Measurements from ENCODE around the gene PEX14. TPM values are rescaled to one million over a fixed set of nuclear protein-coding genes. Genes with fewer than 3 reads are reported as not detected.

The PEX14 gene
- total RNA-seq, 2 donors from 2014 or later = 19.5 to 29.3 TPM

- H3K9me3 ChIP-seq = no peaks in the 10 kb centered on the region
- H3K36me3 ChIP-seq = no peaks in the 10 kb centered on the region
- H3K27me3 ChIP-seq = no peaks in the 10 kb centered on the region
- H3K27ac ChIP-seq = no peak overlapping the region
- no peak overlapping the region for H3K4me3 ChIP-seq
- intact Hi-C loops (cut with DNase I) = no loop called here
- TF ChIP-seq, protein P1, sequence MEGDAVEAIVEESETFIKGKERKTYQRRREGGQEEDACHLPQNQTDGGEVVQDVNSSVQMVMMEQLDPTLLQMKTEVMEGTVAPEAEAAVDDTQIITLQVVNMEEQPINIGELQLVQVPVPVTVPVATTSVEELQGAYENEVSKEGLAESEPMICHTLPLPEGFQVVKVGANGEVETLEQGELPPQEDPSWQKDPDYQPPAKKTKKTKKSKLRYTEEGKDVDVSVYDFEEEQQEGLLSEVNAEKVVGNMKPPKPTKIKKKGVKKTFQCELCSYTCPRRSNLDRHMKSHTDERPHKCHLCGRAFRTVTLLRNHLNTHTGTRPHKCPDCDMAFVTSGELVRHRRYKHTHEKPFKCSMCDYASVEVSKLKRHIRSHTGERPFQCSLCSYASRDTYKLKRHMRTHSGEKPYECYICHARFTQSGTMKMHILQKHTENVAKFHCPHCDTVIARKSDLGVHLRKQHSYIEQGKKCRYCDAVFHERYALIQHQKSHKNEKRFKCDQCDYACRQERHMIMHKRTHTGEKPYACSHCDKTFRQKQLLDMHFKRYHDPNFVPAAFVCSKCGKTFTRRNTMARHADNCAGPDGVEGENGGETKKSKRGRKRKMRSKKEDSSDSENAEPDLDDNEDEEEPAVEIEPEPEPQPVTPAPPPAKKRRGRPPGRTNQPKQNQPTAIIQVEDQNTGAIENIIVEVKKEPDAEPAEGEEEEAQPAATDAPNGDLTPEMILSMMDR (IDR thresholded peaks at IDR 0.05) = no peak
- H3K9ac ChIP-seq (ENCODE audit: low read depth in 2 of 2, low read length in 2 of 2) = no peak overlapping the region
- no peaks in the 10 kb centered on the region for H3K4me1 ChIP-seq
- DNase-seq = no peak
Observed at GRCh38 chr1:10561955-10562354, 87.2 kb downstream of the PEX14 start.

DNA sequence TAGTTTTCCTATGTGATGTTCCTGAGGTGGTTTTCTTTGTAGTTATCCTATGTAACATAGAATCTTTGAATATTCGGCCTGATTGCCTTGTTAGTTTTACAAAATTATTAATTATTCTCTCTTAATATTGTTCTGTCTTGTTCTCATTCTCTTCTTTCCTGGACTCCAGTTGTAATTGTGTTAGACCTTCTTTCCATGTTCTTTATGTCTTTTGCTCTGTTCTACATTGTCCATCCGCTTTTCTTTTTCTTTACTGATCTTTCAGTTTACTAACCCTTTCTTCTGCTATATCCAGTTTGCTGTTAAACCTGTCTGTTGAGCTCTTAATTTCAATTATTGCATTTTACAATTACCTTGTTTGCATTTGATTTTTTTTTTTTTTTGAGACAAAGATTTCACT, 89.3 kb downstream of the PEX14 start:
- H3K4me3 ChIP-seq = no peak overlapping the region
- no peaks in the 10 kb centered on the region for H3K4me1 ChIP-seq
- DNase-seq = no peak
- no peaks in the 10 kb centered on the region for H3K9me3 ChIP-seq
- no peak overlapping the region for H3K27ac ChIP-seq
- TF ChIP-seq, protein P1 (IDR thresholded peaks at IDR 0.05) = no peak
- intact Hi-C loops (cut with DNase I) = no loop called here
- H3K27me3 ChIP-seq = no peaks in the 10 kb centered on the region
- no peaks in the 10 kb centered on the region for H3K36me3 ChIP-seq
- no peak overlapping the region for H3K9ac ChIP-seq (ENCODE audit: low read depth in 2 of 2, low read length in 2 of 2)

DNA sequence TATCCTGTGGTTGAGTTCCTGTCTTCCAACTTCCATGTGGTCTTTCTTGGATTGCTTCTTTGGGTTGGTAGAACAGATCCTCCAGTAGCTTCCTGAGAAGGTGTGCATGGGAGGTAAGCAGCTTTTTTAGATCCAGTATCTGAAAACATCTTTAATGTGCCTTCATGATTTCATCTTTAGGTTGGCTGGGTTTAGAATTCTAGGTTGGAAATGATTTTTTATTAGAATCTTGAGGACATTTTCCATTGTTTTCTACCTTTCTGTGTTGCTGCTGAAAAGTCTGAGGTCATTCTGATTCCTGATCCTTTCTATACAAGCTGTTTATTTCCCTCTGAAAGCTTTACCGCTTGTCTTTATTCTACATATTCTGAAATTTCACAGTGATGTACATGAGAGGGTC, 94.8 kb downstream of the PEX14 start:
- TF ChIP-seq, protein P1 (IDR thresholded peaks at IDR 0.05) = no peak
- Histone ChIP-seq H3K27me3 (no peaks in the 10 kb centered on the region), H3K9ac (ENCODE audit: low read depth in 2 of 2, low read length in 2 of 2) (no peak overlapping the region), H3K36me3 (no peaks in the 10 kb centered on the region), H3K4me1 (no peaks in the 10 kb centered on the region), H3K27ac (no peak overlapping the region), H3K9me3 (no peaks in the 10 kb centered on the region), H3K4me3 (no peak overlapping the region)
- DNase-seq = no peak
- intact Hi-C loops (cut with DNase I) = no loop called here

DNA sequence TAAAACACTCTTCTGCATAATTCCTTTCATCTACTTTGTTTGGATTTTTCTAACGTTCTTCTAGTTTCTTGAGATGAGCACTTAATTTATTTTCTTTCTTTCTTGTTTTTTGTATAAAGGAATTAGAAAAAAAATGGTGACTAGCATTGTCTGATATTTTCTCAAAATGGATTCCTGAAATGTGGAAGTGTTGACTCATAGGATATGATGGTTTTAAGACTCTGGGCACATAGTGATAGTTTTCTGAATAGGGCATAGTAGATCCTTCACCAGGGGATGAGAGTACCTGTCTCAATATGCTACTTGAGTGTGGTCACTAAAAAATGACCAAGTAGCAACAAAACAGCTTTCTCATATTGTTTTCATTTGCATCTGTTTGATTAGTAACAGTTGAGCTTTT, 100.9 kb downstream of the PEX14 start:
- no peaks in the 10 kb centered on the region for H3K4me1 ChIP-seq
- no peaks in the 10 kb centered on the region for H3K36me3 ChIP-seq
- no peak overlapping the region for H3K27ac ChIP-seq
- H3K4me3 ChIP-seq = no peak overlapping the region
- H3K9ac ChIP-seq (ENCODE audit: low read depth in 2 of 2, low read length in 2 of 2) = no peak overlapping the region
- no peaks in the 10 kb centered on the region for H3K9me3 ChIP-seq
- intact Hi-C loops (cut with DNase I) = no loop called here
- TF ChIP-seq, protein P1 (IDR thresholded peaks at IDR 0.05) = no peak
- H3K27me3 ChIP-seq = no peaks in the 10 kb centered on the region
- no peak for DNase-seq

DNA sequence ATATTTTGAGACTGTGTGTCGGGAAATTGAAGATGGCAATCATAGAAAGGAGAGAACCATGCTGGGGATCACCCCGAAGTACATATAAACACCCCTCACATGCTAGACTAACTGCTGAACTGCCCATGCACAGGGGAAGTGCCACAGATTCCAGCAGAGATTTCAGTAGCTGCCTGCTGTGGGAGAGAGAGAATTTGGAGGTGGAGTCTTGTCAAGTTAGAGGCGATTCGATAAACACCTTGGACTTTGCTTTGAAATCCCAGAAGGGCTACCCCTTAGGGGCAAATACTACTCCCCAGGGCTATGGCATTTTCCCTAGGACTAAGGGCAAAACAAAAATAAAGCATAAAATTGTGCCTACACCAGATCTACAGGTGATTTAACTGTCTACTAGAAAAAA, 103.3 kb downstream of the PEX14 start:
- Histone ChIP-seq H3K27ac (no peak overlapping the region), H3K9ac (ENCODE audit: low read depth in 2 of 2, low read length in 2 of 2) (no peak overlapping the region), H3K27me3 (no peaks in the 10 kb centered on the region), H3K4me1 (no peaks in the 10 kb centered on the region), H3K4me3 (no peak overlapping the region), H3K36me3 (no peaks in the 10 kb centered on the region), H3K9me3 (no peaks in the 10 kb centered on the region)
- intact Hi-C loops (cut with DNase I) = no loop called here
- no peak for DNase-seq
- TF ChIP-seq, protein P1 (IDR thresholded peaks at IDR 0.05) = no peak

GRCh38 chr1:10583641-10584040, 108.9 kb downstream of the PEX14 start:
- Histone ChIP-seq H3K4me1 (no peaks in the 10 kb centered on the region), H3K4me3 (no peak overlapping the region), H3K27me3 (no peaks in the 10 kb centered on the region), H3K9ac (ENCODE audit: low read depth in 2 of 2, low read length in 2 of 2) (no peak overlapping the region), H3K36me3 (no peaks in the 10 kb centered on the region), H3K27ac (no peak overlapping the region), H3K9me3 (no peaks in the 10 kb centered on the region)
- TF ChIP-seq, protein P1 (IDR thresholded peaks at IDR 0.05) = no peak
- intact Hi-C loops (cut with DNase I) = no loop called here
- no peak for DNase-seq

Data from colonic mucosa (tissue), 4 donors.